Measurements from ENCODE around the gene FIBP.

GRCh38 chr11:65934014-65934413 is 45.7 kb upstream of the FIBP start:
- TF ChIP-seq CTCF (IDR thresholded peaks at IDR 0.05 in 4 of 5, conservative IDR thresholded peaks at IDR 0.05 in 1 of 5) = no peak
- no peak for TF ChIP-seq POLR2A (IDR thresholded peaks at IDR 0.05)
